ENCODE data around the gene RASA3. TPM values are rescaled to one million over a fixed set of nuclear protein-coding genes. Genes with fewer than 3 reads are reported as not detected.

RASA3 gene
- total RNA-seq, 1 experiment from 2014 or later = 22.3 TPM

DNA sequence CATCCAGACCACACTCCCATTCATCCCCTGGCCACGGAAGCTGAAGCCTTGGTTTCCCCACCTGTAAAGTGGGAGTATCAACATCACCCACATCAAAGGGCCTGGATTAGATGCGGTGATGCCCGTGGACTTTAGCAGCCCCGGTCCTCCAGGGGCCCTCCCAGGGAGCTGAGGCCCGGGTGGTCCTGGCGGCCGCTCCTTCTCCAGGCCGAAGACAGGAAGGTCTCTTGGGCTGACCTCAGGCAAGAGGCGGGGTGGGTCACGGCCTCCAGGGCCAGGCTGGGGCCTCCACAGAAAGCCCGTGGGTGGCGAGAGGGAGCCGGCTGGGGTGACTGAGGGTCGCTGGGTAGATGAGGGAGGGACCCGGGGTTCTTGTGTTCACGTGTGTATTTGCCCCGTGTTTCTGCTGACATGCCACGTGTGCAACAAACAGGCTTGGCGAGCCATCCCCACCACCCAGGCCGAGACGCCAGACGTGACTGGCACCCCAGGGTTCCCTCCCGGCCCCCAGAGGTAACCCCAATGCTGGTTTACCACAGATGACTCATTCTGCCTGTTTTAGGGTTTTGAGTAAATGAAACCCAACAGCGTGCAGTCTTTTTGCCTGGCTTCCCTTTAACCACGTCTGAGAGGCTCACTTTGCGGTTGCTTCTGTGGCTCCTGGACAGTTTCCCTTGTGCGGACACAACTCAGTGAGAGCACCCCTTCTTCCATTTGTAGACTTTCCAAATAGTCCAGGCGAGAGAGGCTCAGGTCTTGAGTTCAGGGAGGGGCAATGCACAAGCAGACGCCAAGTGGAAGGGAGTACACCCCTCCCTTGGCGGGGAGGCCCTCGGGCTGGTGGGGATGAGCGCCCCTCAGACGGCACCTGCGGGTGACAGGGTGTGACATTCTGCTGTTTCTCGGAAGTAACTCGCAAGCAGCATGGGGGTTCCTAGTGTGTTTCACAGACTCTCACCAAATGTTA, 201.5 kb downstream of the RASA3 start:
- Mint-ChIP-seq H3K4me1 (0 out of 2 replicates have a peak, but pooled peaks cover 6% of the 10 kb centered on the region), H3K36me3 (no peaks in the 10 kb centered on the region), H3K27ac (no peak overlapping the region; the same call in 1 of the 2 replicates), H3K4me3 (no peak overlapping the region), H3K27me3 (ENCODE audit: low read depth) (no peaks in the 10 kb centered on the region; the same call in 1 of the 2 replicates), H3K9me3 (peaks cover 10% of the 10 kb centered on the region)
- DNase-seq (ENCODE audit: low spot score) (peak; percentile 2), ATAC-seq (no peak)
- TF ChIP-seq TP53 (CRISPR knock-in tag; IDR thresholded peaks at IDR 0.05) (no peak), FOXP1 (CRISPR knock-in tag; IDR thresholded peaks at IDR 0.05; ENCODE audit: borderline replicate concordance) (no peak), GRHL2 (CRISPR knock-in tag; IDR thresholded peaks at IDR 0.05; ENCODE audit: insufficient replicate concordance, severe bottlenecking) (no peak), TEAD4 (CRISPR knock-in tag; IDR thresholded peaks at IDR 0.05) (no peak), ETV6 (CRISPR knock-in tag; IDR thresholded peaks at IDR 0.05) (no peak)
- TF ChIP-seq, protein P1, sequence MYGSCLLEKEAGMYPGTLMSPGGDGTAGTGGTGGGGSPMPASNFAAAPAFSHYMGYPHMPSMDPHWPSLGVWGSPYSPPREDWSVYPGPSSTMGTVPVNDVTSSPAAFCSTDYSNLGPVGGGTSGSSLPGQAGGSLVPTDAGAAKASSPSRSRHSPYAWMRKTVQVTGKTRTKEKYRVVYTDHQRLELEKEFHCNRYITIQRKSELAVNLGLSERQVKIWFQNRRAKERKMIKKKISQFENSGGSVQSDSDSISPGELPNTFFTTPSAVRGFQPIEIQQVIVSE (CRISPR knock-in tag; IDR thresholded peaks at IDR 0.05; ENCODE audit: borderline replicate concordance) = no peak
- TF ChIP-seq, protein P2, sequence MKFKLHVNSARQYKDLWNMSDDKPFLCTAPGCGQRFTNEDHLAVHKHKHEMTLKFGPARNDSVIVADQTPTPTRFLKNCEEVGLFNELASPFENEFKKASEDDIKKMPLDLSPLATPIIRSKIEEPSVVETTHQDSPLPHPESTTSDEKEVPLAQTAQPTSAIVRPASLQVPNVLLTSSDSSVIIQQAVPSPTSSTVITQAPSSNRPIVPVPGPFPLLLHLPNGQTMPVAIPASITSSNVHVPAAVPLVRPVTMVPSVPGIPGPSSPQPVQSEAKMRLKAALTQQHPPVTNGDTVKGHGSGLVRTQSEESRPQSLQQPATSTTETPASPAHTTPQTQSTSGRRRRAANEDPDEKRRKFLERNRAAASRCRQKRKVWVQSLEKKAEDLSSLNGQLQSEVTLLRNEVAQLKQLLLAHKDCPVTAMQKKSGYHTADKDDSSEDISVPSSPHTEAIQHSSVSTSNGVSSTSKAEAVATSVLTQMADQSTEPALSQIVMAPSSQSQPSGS (CRISPR knock-in tag; IDR thresholded peaks at IDR 0.05; ENCODE audit: borderline replicate concordance, low read depth) = no peak
- TF ChIP-seq, protein P3, sequence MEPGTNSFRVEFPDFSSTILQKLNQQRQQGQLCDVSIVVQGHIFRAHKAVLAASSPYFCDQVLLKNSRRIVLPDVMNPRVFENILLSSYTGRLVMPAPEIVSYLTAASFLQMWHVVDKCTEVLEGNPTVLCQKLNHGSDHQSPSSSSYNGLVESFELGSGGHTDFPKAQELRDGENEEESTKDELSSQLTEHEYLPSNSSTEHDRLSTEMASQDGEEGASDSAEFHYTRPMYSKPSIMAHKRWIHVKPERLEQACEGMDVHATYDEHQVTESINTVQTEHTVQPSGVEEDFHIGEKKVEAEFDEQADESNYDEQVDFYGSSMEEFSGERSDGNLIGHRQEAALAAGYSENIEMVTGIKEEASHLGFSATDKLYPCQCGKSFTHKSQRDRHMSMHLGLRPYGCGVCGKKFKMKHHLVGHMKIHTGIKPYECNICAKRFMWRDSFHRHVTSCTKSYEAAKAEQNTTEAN (CRISPR knock-in tag; IDR thresholded peaks at IDR 0.05) = no peak
- TF ChIP-seq, protein P4, sequence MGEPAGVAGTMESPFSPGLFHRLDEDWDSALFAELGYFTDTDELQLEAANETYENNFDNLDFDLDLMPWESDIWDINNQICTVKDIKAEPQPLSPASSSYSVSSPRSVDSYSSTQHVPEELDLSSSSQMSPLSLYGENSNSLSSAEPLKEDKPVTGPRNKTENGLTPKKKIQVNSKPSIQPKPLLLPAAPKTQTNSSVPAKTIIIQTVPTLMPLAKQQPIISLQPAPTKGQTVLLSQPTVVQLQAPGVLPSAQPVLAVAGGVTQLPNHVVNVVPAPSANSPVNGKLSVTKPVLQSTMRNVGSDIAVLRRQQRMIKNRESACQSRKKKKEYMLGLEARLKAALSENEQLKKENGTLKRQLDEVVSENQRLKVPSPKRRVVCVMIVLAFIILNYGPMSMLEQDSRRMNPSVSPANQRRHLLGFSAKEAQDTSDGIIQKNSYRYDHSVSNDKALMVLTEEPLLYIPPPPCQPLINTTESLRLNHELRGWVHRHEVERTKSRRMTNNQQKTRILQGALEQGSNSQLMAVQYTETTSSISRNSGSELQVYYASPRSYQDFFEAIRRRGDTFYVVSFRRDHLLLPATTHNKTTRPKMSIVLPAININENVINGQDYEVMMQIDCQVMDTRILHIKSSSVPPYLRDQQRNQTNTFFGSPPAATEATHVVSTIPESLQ (CRISPR knock-in tag; IDR thresholded peaks at IDR 0.05) = no peak
- TF ChIP-seq, protein P5, sequence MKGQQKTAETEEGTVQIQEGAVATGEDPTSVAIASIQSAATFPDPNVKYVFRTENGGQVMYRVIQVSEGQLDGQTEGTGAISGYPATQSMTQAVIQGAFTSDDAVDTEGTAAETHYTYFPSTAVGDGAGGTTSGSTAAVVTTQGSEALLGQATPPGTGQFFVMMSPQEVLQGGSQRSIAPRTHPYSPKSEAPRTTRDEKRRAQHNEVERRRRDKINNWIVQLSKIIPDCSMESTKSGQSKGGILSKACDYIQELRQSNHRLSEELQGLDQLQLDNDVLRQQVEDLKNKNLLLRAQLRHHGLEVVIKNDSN (CRISPR knock-in tag; IDR thresholded peaks at IDR 0.05) = no peak
- TF ChIP-seq, protein P6, sequence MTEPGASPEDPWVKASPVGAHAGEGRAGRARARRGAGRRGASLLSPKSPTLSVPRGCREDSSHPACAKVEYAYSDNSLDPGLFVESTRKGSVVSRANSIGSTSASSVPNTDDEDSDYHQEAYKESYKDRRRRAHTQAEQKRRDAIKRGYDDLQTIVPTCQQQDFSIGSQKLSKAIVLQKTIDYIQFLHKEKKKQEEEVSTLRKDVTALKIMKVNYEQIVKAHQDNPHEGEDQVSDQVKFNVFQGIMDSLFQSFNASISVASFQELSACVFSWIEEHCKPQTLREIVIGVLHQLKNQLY (CRISPR knock-in tag; IDR thresholded peaks at IDR 0.05) = no peak
- ChIA-PET POLR2A (no interaction called here), CTCF (interaction anchor here (1.0 kb wide), 1 partner anchor 16 kb away, joined by 4 read pairs; no protein-coding TSS in a partner anchor)

DNA sequence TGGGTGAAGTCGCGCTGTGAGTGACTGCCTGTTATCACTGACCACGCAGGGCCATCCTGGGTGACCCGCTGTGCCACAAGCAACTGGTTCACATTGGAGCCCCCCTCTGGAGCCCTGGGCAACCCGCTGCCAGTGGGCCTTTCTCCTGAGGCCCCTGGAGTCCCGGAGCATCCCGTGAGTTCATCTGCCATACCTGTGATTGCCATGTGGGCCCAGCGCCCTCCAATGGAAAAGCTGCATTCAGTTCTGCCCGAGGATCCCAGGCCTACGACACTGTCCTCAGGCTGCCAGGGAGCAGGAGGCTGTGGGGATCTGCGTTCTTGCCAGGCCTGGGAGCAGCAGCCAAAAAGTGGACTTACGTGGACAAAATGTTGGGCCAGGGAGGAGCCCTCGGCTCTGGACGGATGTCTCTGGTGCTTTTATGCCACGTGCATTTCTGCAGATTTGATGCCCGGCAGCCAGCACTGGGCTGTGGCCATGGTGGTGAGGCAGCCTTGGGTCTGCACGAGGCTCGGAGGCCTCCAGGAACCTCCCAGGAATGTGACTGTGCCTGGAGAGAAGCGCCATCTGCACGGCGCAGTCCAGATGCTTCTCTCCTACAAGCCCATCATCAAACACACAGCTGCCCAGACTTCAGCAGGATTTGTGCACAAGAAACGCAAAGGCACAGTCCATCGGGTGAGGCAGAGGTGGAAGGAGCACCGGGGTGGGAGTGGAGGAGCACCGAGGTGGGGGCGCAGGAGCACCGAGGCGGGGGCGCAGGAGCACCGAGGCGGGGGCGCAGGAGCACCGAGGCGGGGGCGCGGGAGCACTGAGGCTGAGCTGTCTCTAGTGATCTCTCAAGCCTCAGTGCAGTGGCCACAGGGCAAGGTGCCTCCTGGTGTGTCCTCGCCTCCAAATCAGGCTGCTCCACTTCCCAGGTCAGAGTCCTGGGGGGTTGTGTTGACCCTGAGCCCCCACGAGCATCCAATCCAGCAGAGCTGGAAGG, 202.5 kb downstream of the RASA3 start:
- no peaks in the 10 kb centered on the region for H3K36me3 Mint-ChIP-seq
- peaks cover 13% of the 10 kb centered on the region for H3K9me3 Mint-ChIP-seq
- ATAC-seq (peak; percentile 74), DNase-seq (ENCODE audit: low spot score) (peak; percentile 31)
- H3K4me3 Mint-ChIP-seq = no peak overlapping the region
- peaks cover 6% of the 10 kb centered on the region for H3K4me1 Mint-ChIP-seq
- H3K27me3 Mint-ChIP-seq (ENCODE audit: low read depth) = no peaks in the 10 kb centered on the region; the same call in 1 of the 2 replicates
- ChIA-PET POLR2A (no interaction called here), CTCF (interaction anchor here (1.0 kb wide), 1 partner anchor 17 kb away, joined by 4 read pairs; no protein-coding TSS in a partner anchor)
- no peak overlapping the region for H3K27ac Mint-ChIP-seq
- TF ChIP-seq, protein P3 (CRISPR knock-in tag; IDR thresholded peaks at IDR 0.05) = no peak
- TF ChIP-seq, protein P7, sequence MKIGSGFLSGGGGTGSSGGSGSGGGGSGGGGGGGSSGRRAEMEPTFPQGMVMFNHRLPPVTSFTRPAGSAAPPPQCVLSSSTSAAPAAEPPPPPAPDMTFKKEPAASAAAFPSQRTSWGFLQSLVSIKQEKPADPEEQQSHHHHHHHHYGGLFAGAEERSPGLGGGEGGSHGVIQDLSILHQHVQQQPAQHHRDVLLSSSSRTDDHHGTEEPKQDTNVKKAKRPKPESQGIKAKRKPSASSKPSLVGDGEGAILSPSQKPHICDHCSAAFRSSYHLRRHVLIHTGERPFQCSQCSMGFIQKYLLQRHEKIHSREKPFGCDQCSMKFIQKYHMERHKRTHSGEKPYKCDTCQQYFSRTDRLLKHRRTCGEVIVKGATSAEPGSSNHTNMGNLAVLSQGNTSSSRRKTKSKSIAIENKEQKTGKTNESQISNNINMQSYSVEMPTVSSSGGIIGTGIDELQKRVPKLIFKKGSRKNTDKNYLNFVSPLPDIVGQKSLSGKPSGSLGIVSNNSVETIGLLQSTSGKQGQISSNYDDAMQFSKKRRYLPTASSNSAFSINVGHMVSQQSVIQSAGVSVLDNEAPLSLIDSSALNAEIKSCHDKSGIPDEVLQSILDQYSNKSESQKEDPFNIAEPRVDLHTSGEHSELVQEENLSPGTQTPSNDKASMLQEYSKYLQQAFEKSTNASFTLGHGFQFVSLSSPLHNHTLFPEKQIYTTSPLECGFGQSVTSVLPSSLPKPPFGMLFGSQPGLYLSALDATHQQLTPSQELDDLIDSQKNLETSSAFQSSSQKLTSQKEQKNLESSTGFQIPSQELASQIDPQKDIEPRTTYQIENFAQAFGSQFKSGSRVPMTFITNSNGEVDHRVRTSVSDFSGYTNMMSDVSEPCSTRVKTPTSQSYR (CRISPR knock-in tag; IDR thresholded peaks at IDR 0.05) = no peak
- TF ChIP-seq TCF7 (CRISPR knock-in tag; IDR thresholded peaks at IDR 0.05; ENCODE audit: low read depth) (no peak), ZBTB21 (CRISPR knock-in tag; IDR thresholded peaks at IDR 0.05; ENCODE audit: borderline replicate concordance) (no peak), CBFB (CRISPR knock-in tag; IDR thresholded peaks at IDR 0.05; ENCODE audit: low read depth) (no peak), NR2C2 (CRISPR knock-in tag; IDR thresholded peaks at IDR 0.05) (no peak)
